HEK293T (cell line): ENCODE measurements around the gene PGBD5.

Source experiments
- CTCF ChIA-PET: fragments of 350-600 bp; formaldehyde crosslinking; extraction: SDS; loops from one replicate; lab custom pipeline; 2021; ENCODE audit warnings: antibody characterized with exemption, inconsistent platforms; lab: Yijun Ruan, JAX
- POLR2A ChIA-PET: fragments of 350-600 bp; formaldehyde crosslinking; extraction: SDS; loops from one replicate; lab custom pipeline; 2020; ENCODE audit warnings: antibody characterized with exemption, inconsistent platforms; lab: Yijun Ruan, JAX
- DNase-seq: peaks from one replicate; pipeline ENCODE4 v3.0.0; 2012; ENCODE audit warnings: mixed read lengths; ENCODE audit errors: extremely low spot score
- ARNT ChIP-seq: fragments of 450-650 bp; IDR thresholded peaks from 2 replicates; pipeline ENCODE4 v1.6.1; 2017; ENCODE audit warnings: mild to moderate bottlenecking
- BHLHE40 ChIP-seq: fragments of 450-650 bp; IDR thresholded peaks from 2 replicates; pipeline ENCODE4 v1.6.1; 2016; ENCODE audit warnings: mild to moderate bottlenecking, moderate library complexity, borderline replicate concordance
- CTBP1 ChIP-seq: fragments of 450-650 bp; IDR thresholded peaks from 2 replicates; pipeline ENCODE4 v1.6.1; 2016; ENCODE audit warnings: borderline replicate concordance
- ELF4 ChIP-seq: fragments of 450-650 bp; IDR thresholded peaks from 2 replicates; pipeline ENCODE4 v1.6.1; 2017; ENCODE audit warnings: antibody characterized with exemption
- FOXA1 ChIP-seq: fragments of 450-650 bp; IDR thresholded peaks from 2 replicates; pipeline ENCODE4 v1.6.1; 2016; ENCODE audit warnings: mild to moderate bottlenecking
- FOXK2 ChIP-seq: fragments of 450-650 bp; IDR thresholded peaks from 2 replicates; pipeline ENCODE4 v1.6.1; 2016; ENCODE audit warnings: mild to moderate bottlenecking
- FOXM1 ChIP-seq: fragments of 450-650 bp; IDR thresholded peaks from 2 replicates; pipeline ENCODE4 v1.6.1; 2017; ENCODE audit warnings: mild to moderate bottlenecking, borderline replicate concordance
- HDGF ChIP-seq: fragments of 450-650 bp; IDR thresholded peaks from 2 replicates; pipeline ENCODE4 v1.6.1; 2017; ENCODE audit warnings: antibody characterized with exemption, borderline replicate concordance
- L3MBTL2 ChIP-seq: fragments of 450-650 bp; conservative IDR thresholded peaks from 2 replicates; pipeline ENCODE4 v1.6.1; 2016; ENCODE audit warnings: mild to moderate bottlenecking
- LEF1 ChIP-seq: fragments of 450-650 bp; IDR thresholded peaks from 2 replicates; pipeline ENCODE4 v1.6.1; 2017; ENCODE audit warnings: mild to moderate bottlenecking, borderline replicate concordance
- NFRKB ChIP-seq: fragments of 450-650 bp; IDR thresholded peaks from 2 replicates; pipeline ENCODE4 v1.6.1; 2016; ENCODE audit warnings: mild to moderate bottlenecking, moderate library complexity
- SP1 ChIP-seq: fragments of 450-650 bp; IDR thresholded peaks from 2 replicates; pipeline ENCODE4 v1.6.1; 2017
- SUZ12 ChIP-seq: fragments of 450-650 bp; IDR thresholded peaks from 2 replicates; pipeline ENCODE4 v1.6.1; 2016; ENCODE audit warnings: mild to moderate bottlenecking
- TARDBP ChIP-seq: fragments of 450-650 bp; IDR thresholded peaks from 2 replicates; pipeline ENCODE4 v1.6.1; 2016
- ZNF384 ChIP-seq: fragments of 450-650 bp; IDR thresholded peaks from 2 replicates; pipeline ENCODE4 v1.6.1; 2016
- TF ChIP-seq, protein P1 (sequence below): fragments of 450-650 bp; IDR thresholded peaks from 2 replicates; pipeline ENCODE4 v1.6.1; 2016

PGBD5 gene

GRCh38 chr1:230295367-230295766, 130.8 kb downstream of the PGBD5 start:
- CTCF ChIA-PET: no interaction called here
- TF ChIP-seq NFRKB (no peak), BHLHE40 (no peak), ARNT (no peak), CTBP1 (no peak), ELF4 (no peak), ZNF384 (no peak), L3MBTL2 (no peak), SP1 (no peak), FOXM1 (no peak), TARDBP (no peak), SUZ12 (no peak), FOXA1 (no peak)
- TF ChIP-seq, protein P1, sequence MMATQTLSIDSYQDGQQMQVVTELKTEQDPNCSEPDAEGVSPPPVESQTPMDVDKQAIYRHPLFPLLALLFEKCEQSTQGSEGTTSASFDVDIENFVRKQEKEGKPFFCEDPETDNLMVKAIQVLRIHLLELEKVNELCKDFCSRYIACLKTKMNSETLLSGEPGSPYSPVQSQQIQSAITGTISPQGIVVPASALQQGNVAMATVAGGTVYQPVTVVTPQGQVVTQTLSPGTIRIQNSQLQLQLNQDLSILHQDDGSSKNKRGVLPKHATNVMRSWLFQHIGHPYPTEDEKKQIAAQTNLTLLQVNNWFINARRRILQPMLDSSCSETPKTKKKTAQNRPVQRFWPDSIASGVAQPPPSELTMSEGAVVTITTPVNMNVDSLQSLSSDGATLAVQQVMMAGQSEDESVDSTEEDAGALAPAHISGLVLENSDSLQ: no peak
- POLR2A ChIA-PET: no interaction called here
- DNase-seq: no peak

DNA sequence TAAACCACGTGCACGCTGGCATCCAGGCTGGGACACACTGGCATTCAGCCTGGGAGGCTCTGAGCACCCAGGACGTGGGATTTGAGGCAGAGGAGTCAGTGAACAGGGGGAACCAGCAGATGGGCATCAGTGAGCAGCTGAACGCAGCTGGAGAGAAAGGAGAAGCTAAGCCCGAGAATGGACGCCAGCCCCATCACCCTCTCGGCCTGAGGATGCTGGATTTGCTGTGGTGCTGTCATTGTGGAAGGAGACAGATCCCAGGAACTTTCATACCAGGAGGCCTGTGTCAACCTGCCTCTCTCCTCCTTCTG, 132.8 kb downstream of the PGBD5 start:
- DNase-seq: no peak
- ChIA-PET CTCF (no interaction called here), POLR2A (no interaction called here)
- TF ChIP-seq ZNF384 (no peak), NFRKB (no peak), BHLHE40 (no peak), TARDBP (no peak), FOXA1 (no peak), L3MBTL2 (no peak), SUZ12 (no peak), CTBP1 (no peak), ARNT (no peak), ELF4 (no peak), SP1 (no peak), FOXK2 (no peak), HDGF (no peak), LEF1 (no peak), FOXM1 (no peak)
- TF ChIP-seq, protein P1: no peak

DNA sequence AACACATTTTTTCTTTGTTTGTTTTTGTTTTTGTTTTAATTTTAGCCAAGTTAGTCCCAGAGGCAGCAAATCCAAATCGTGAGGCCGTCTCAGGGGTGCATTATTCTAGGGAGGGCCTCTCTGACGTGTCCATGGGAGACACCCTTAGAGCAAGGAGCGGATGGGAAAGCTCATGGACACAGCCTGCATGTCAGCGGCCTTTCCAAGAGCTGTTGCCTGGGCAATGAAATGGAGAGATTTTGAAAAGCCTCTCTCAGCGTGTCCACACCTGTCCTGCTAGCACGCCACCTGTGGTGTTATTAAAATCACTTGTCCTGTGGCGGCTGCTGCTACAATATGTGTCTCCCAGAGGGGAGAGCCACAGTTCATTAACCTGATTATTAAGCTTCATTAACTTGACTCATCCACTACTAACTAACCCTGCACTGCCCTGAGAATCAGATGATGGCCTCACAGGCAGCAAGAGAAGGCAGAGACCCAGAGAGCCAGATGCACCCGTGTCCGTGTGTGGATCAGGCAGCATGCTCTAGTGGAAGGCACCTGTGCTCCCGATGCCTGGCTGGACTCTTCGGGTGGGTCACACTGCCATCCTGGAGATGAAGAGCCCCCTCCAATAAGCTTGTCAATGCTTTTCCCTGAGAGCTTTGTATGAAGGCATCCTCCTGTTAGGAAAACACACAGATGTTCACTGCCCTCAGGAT, 133.3 kb downstream of the PGBD5 start:
- DNase-seq: no peak
- CTCF ChIA-PET: no interaction called here
- POLR2A ChIA-PET: no interaction called here
- TF ChIP-seq ARNT (no peak), LEF1 (no peak), BHLHE40 (no peak), FOXA1 (no peak)

DNA sequence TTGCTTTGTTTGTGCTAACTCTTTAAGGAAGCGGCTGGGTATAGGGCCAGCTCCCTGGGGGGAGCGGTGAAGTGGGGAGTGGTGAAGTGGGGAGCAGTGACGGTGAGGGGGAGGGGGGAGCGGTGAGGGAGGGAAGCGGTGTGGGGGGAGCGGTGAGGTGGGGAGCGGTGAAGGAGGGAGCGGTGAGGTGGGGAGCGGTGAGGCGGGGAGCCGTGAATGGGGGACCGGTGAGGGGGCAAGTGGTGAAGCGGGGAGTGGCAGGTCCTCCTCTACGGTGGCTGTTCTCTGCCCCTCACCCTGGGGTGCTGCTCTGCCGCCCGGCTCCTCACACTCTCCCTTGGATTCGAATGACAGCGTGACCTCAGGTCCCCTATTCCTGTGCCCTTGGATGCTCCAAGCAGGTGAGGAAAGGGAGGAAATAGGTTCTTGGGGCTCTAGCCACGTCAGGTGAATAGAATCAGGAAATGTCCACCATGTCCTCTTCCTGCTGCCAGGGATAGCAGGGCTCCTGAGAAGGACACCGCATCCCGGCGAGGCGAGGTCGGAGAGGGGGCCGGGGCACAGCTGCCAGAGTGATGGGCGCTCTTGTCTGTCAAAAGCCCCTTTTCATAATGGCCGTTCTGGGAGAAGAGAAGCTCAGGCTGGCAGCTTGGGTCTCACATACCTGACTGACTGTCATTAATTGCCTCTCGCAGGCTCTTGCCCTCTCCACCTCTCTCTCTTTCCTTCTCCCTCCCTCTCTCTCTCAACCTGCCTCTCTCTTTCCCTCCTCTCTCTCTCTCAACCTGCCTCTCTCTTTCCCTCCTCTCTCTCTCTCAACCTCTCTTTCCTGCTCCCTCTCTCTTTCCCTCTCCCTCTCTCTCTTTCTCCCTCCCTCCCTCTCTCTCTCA, 134.2 kb downstream of the PGBD5 start:
- CTCF ChIA-PET: no interaction called here

DNA sequence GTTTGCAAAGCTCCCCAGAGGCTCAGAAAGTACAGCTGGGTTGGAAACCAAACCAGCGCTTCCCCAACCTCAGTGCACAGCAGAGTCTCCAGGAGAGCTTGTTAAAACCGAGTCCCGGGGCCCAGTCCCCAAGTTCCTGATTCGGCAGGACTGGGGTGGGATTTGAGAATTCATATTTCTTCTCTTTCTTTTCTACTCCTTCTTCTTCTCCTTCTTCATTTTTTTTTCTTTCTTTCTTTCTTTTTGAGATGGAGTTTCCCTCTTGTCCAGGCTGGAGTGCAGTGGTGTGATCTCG, 136.8 kb downstream of the PGBD5 start:
- no peak for TF ChIP-seq FOXM1
- TF ChIP-seq, protein P1: no peak
- no peak for TF ChIP-seq FOXA1
- TF ChIP-seq CTBP1: no peak
- TF ChIP-seq L3MBTL2: no peak
- no peak for TF ChIP-seq TARDBP
- TF ChIP-seq LEF1: no peak
- no peak for TF ChIP-seq SP1
- CTCF ChIA-PET: interaction anchor here (0.6 to 1.0 kb wide), 2 partner anchors 19 to 103 kb away, joined by 3 to 5 read pairs; no protein-coding TSS in a partner anchor
- DNase-seq: no peak
- POLR2A ChIA-PET: no interaction called here

More for the DNA sequence above, 134.2 kb downstream of the PGBD5 start:
- no peak for TF ChIP-seq LEF1
- DNase-seq: no peak
- POLR2A ChIA-PET: no interaction called here

DNA sequence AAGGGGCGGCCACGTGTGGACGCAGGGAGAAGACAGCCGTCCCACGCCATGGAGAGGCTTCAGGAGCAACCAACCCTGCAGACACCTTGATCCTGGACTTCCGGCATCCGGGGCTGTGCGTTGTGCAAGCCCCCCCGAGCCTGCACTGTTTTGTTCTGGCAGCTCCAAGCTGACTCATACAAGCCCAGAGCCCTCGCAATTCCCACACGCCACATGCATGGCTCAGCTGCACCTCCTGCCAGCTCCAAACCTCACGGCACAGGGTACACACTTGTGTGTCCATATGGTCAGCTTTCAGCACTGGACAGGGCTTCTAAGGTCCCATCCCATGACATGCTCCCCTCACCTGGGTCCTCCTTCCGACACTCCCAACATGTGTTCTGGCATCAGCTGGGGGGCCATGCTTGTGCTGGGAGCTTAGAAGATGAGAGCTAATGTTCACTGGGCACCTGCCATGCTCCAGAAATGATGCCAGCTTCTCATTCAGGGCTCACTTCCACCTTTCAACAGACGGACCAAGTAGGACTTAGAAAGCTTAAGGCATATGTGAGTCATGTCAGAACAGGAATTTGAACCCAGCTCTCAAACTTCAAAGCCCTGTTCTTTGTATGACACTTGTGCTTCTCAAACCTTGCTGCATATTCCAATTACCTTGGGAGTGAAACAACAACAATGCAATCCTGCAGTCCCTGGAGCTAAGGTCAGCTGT, 137.3 kb downstream of the PGBD5 start:
- DNase-seq: no peak
- TF ChIP-seq TARDBP (no peak), NFRKB (no peak), FOXK2 (no peak), FOXA1 (no peak), ELF4 (no peak), SP1 (no peak), HDGF (no peak), FOXM1 (no peak), ZNF384 (no peak), ARNT (no peak), LEF1 (no peak), SUZ12 (no peak), CTBP1 (no peak), L3MBTL2 (no peak)
- TF ChIP-seq, protein P1: no peak
- POLR2A ChIA-PET: no interaction called here
- CTCF ChIA-PET: interaction anchor here (0.6 to 1.0 kb wide), 2 partner anchors 18 to 104 kb away, joined by 3 to 5 read pairs; no protein-coding TSS in a partner anchor
